HUES64 (cell line): Measurements from ENCODE around the gene CAMK1D.

Experiments used
- H3K27ac ChIP-seq: 2 replicates; pipeline ENCODE4 v1.7.0; 2013; ENCODE audit warnings: low read depth, low read length, inconsistent platforms
- H3K27me3 ChIP-seq: 2 replicates; pipeline ENCODE4 v1.6.1; 2013; ENCODE audit warnings: mild to moderate bottlenecking, low read length; ENCODE audit not compliant: insufficient read depth
- H3K36me3 ChIP-seq: 2 replicates; pipeline ENCODE4 v1.6.1; 2013; ENCODE audit warnings: mild to moderate bottlenecking, low read length; ENCODE audit not compliant: insufficient read depth
- H3K4me1 ChIP-seq: 2 replicates; pipeline ENCODE4 v1.6.1; 2013; ENCODE audit warnings: mild to moderate bottlenecking, low read length, moderate library complexity; ENCODE audit not compliant: insufficient read depth
- H3K4me3 ChIP-seq: 2 replicates; pipeline ENCODE4 v1.5.1; 2013; ENCODE audit warnings: mild to moderate bottlenecking, low read length, moderate library complexity
- H3K9ac ChIP-seq: 2 replicates; pipeline ENCODE4 v1.6.1; 2013; ENCODE audit warnings: mild to moderate bottlenecking, low read depth, low read length
- H3K9me3 ChIP-seq: 2 replicates; pipeline ENCODE4 v1.6.1; 2013; ENCODE audit warnings: low read depth, low read length; ENCODE audit not compliant: insufficient read depth
- WGBS: fragments of 150-250, 120-280 bp; methylation state at CpG from one replicate; pipeline ENCODE4 v1.1.7; 2013; ENCODE audit warnings: missing lambda C conversion rate; 5-methylcytosine and 5-hydroxymethylcytosine counted together

CAMK1D gene

GRCh38 chr10:12377658-12378290, 28.4 kb downstream of the CAMK1D start:
- H3K27ac ChIP-seq, result no peak overlapping the region
- H3K27me3 ChIP-seq, result no peaks in the 10 kb centered on the region
- WGBS, result 87% methylated on average over 6 of the region's 7 CpGs
- H3K4me3 ChIP-seq, result no peak overlapping the region
- H3K4me1 ChIP-seq, result no peaks in the 10 kb centered on the region
- no peaks in the 10 kb centered on the region for H3K9me3 ChIP-seq
- H3K36me3 ChIP-seq, result no peaks in the 10 kb centered on the region
- H3K9ac ChIP-seq, result no peak overlapping the region

- Histone ChIP-seq H3K27me3 (no peaks in the 10 kb centered on the region), H3K4me3 (no peak overlapping the region), H3K27ac (no peak overlapping the region), H3K9ac (no peak overlapping the region), H3K4me1 (no peaks in the 10 kb centered on the region), H3K9me3 (no peaks in the 10 kb centered on the region), H3K36me3 (no peaks in the 10 kb centered on the region)
- 89% methylated on average over 5 of the region's 5 CpGs for WGBS
Observed at GRCh38 chr10:12380999-12381398, 31.7 kb downstream of the CAMK1D start.

- Histone ChIP-seq H3K36me3 (no peaks in the 10 kb centered on the region), H3K9ac (no peak overlapping the region), H3K27me3 (no peaks in the 10 kb centered on the region), H3K4me1 (no peaks in the 10 kb centered on the region), H3K27ac (no peak overlapping the region), H3K9me3 (no peaks in the 10 kb centered on the region), H3K4me3 (no peak overlapping the region)
- 91% methylated on average over 12 of the region's 12 CpGs for WGBS
Observed at GRCh38 chr10:12381536-12382156, 32.3 kb downstream of the CAMK1D start.

GRCh38 chr10:12382157-12382548, 32.8 kb downstream of the CAMK1D start:
- Histone ChIP-seq H3K36me3 (no peaks in the 10 kb centered on the region), H3K4me3 (no peak overlapping the region), H3K9me3 (no peaks in the 10 kb centered on the region), H3K4me1 (no peaks in the 10 kb centered on the region), H3K27ac (no peak overlapping the region), H3K27me3 (no peaks in the 10 kb centered on the region), H3K9ac (no peak overlapping the region)
- WGBS, result no CpG with 5 or more reads among the region's 1 CpG

- no peak overlapping the region for H3K27ac ChIP-seq
- 93% methylated on average over 3 of the region's 4 CpGs for WGBS
- H3K9ac ChIP-seq, result no peak overlapping the region
Observed at GRCh38 chr10:12382956-12383531, 33.7 kb downstream of the CAMK1D start.

DNA sequence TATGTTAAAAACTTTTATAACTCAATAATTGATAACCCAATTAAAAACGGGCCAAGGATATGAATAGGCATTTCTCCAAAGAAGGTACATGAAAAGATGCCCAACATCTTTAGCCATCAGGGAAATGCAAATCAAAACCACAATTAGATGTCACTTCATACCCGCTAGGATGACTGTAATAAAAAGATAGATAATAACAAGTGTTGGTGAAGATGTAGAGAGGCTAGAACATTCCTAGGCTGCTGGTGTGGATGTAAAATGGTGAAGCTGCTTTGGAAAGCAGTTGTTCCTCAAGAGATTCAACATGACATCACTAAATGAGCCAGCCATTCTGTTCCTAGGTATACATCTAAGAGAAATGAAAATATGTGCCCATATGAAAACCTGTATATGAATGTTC, 35.6 kb downstream of the CAMK1D start:
- no peak overlapping the region for H3K27ac ChIP-seq
- H3K27me3 ChIP-seq, result no peaks in the 10 kb centered on the region
- 100% methylated on average over 1 of the region's 2 CpGs for whole genome bisulfite sequencing
- no peaks in the 10 kb centered on the region for H3K9me3 ChIP-seq
- no peak overlapping the region for H3K9ac ChIP-seq
- H3K4me1 ChIP-seq, result no peaks in the 10 kb centered on the region
- H3K4me3 ChIP-seq, result no peak overlapping the region
- H3K36me3 ChIP-seq, result no peaks in the 10 kb centered on the region

More at GRCh38 chr10:12382956-12383531, 33.7 kb downstream of the CAMK1D start:
- H3K4me3 ChIP-seq, result no peak overlapping the region
- H3K27me3 ChIP-seq, result no peaks in the 10 kb centered on the region
- no peaks in the 10 kb centered on the region for H3K9me3 ChIP-seq
- no peaks in the 10 kb centered on the region for H3K4me1 ChIP-seq
- no peaks in the 10 kb centered on the region for H3K36me3 ChIP-seq

- Histone ChIP-seq H3K9me3 (no peaks in the 10 kb centered on the region), H3K4me3 (no peak overlapping the region), H3K4me1 (no peaks in the 10 kb centered on the region; the same call in 1 of the 2 replicates), H3K9ac (no peak overlapping the region), H3K36me3 (no peaks in the 10 kb centered on the region), H3K27ac (no peak overlapping the region), H3K27me3 (no peaks in the 10 kb centered on the region)
- 96% methylated on average over 15 of the region's 15 CpGs for WGBS
Observed at GRCh38 chr10:12387561-12388210, 38.3 kb downstream of the CAMK1D start.

DNA sequence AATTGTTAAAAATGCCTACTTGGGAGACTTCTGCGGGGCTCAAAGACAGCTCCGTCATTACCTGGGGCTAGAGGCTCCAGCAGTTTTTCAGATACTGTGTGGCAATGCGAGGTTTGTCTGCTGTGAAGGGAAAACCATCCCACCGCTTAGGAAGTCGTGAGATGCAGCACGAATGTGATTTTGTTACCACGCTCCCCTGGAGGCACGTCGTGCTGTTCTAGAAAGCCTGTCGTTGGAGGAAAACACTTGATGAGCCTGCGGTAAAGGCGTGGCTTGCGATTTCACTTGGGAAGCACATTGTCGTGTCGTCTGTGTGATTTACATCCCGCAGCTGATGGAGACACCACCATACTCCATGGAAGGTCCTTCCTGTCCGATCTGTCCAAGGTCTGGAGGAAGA, 39.3 kb downstream of the CAMK1D start:
- Histone ChIP-seq H3K27me3 (no peaks in the 10 kb centered on the region), H3K36me3 (no peaks in the 10 kb centered on the region), H3K9ac (no peak overlapping the region), H3K4me3 (no peak overlapping the region), H3K9me3 (no peaks in the 10 kb centered on the region), H3K4me1 (no peaks in the 10 kb centered on the region; the same call in 1 of the 2 replicates), H3K27ac (no peak overlapping the region)
- 89% methylated on average over 17 of the region's 17 CpGs for WGBS

DNA sequence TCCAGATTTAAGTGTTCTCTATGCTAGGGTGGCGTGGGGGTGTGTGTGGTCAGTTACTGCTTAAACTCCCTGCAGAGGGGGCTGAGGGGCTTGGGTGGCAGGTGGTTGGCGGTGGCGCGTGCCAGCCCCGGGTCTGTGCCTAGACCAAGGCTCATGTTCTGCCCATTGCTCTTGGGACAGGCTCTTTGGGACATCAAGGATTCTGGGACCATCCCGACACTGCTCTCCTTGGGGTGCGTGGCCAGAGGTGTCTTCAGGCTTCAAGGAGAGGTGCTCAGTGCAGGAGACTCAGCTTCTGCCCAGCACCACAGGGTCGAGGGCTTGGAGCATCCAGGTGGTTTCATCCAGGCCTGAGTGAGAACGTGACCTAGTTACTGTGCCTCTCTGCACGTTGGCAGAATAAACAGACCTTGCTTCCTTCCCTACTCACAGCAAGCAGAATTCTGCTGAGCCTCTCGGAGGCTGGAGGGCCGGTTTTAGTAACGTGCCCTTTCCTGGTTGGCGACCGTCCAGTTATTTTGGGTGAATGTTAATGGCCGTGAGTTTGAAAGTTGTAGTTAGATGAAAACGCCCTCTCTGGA, 39.9 kb downstream of the CAMK1D start:
- H3K4me3 ChIP-seq, result no peak overlapping the region
- no peaks in the 10 kb centered on the region for H3K9me3 ChIP-seq
- H3K27me3 ChIP-seq, result no peaks in the 10 kb centered on the region
- H3K9ac ChIP-seq, result no peak overlapping the region
- no peaks in the 10 kb centered on the region; the same call in 1 of the 2 replicates for H3K4me1 ChIP-seq
- no peaks in the 10 kb centered on the region for H3K36me3 ChIP-seq
- 91% methylated on average over 17 of the region's 17 CpGs for WGBS
- H3K27ac ChIP-seq, result no peak overlapping the region

- no peak overlapping the region for H3K4me3 ChIP-seq
- H3K9me3 ChIP-seq, result no peaks in the 10 kb centered on the region
- no peak overlapping the region for H3K9ac ChIP-seq
- no peaks in the 10 kb centered on the region for H3K27me3 ChIP-seq
- no peaks in the 10 kb centered on the region; the same call in 1 of the 2 replicates for H3K4me1 ChIP-seq
- no peaks in the 10 kb centered on the region for H3K36me3 ChIP-seq
- H3K27ac ChIP-seq, result no peak overlapping the region
- 90% methylated on average over 7 of the region's 7 CpGs for WGBS
Observed at GRCh38 chr10:12390733-12391132, 41.4 kb downstream of the CAMK1D start.

GRCh38 chr10:12391206-12391605, 41.9 kb downstream of the CAMK1D start:
- no peak overlapping the region for H3K9ac ChIP-seq
- H3K4me1 ChIP-seq, result no peaks in the 10 kb centered on the region; the same call in 1 of the 2 replicates
- no peak overlapping the region for H3K4me3 ChIP-seq
- 76% methylated on average over 5 of the region's 7 CpGs for WGBS
- H3K36me3 ChIP-seq, result no peaks in the 10 kb centered on the region
- H3K9me3 ChIP-seq, result no peaks in the 10 kb centered on the region
- H3K27ac ChIP-seq, result no peak overlapping the region
- no peaks in the 10 kb centered on the region for H3K27me3 ChIP-seq
